NCI-H2227 (cell line): Measurements from ENCODE around the gene SLC9A6.
A peak's percentile ranks its signal among the peaks of the same experiment; 100 is the strongest.
"Not testable (repeated sequence)": the region's sequence is repeated elsewhere in the genome, so short reads cannot be mapped to it uniquely, and the experiment has no call there.

Source experiments
- DNase-seq: peaks from one replicate; lab custom pipeline; 2025; ENCODE audit not compliant: unreplicated experiment; lab: John Stamatoyannopoulos, UW

SLC9A6 gene

DNA sequence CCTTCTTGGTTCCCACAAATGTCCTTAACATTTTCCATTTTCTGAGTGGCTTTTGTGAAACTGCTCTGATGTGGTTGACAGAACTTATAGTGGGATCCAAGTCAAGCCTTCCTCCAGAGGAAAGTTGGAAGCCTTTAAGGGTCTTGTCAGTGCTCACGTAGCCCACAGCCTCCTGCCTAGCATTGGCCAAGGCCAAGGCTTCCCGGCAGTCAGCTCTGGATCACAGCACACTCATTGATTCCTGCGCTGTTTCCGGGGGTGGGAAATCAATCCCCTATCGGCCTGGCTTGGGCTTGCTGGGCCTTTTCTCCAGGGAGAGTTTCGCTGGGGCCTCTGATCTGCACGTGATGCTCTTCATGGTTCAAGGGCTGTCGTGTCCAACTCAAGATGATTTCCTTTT, 76.1 kb downstream of the SLC9A6 start:
- no peak for DNase-seq

GRCh38 chrX:136061696-136062095, 76.5 kb downstream of the SLC9A6 start:
- DNase-seq: no peak

GRCh38 chrX:136063340-136064079, 78.3 kb downstream of the SLC9A6 start:
- no peak for DNase-seq

- no peak for DNase-seq
These were observed 79.4 kb downstream of the SLC9A6 start for GRCh38 chrX:136064661-136065043.

GRCh38 chrX:136065044-136065671, 79.9 kb downstream of the SLC9A6 start:
- DNase-seq: peak; percentile 20

GRCh38 chrX:136067097-136067496, 81.9 kb downstream of the SLC9A6 start:
- DNase-seq: no peak

DNA sequence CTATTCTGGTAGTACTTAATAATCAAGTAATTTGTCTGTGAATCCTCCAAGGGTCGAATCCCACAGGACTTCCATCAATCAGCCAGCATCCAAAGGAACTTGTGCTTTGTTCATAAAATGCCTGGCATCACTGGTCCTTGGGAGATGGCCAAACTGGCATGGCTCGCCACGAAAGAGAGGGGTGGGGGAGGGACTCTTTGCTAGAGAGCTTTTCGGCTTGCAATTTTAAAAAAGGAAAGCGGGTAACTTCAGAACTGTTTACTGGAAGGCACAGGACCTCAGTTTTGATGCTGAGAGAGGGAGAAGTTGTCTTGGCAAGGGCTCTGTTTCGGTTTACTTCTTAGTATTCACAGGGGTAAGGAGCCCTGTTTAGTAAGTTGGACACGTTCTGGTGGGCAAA, 82.7 kb downstream of the SLC9A6 start:
- no peak for DNase-seq

GRCh38 chrX:136076942-136077341, 91.7 kb downstream of the SLC9A6 start:
- DNase-seq: no peak

- no peak for DNase-seq
These were observed 95.5 kb downstream of the SLC9A6 start for GRCh38 chrX:136080766-136081165.

- DNase-seq: no peak
These were observed 101.3 kb downstream of the SLC9A6 start for GRCh38 chrX:136086521-136086920.

DNA sequence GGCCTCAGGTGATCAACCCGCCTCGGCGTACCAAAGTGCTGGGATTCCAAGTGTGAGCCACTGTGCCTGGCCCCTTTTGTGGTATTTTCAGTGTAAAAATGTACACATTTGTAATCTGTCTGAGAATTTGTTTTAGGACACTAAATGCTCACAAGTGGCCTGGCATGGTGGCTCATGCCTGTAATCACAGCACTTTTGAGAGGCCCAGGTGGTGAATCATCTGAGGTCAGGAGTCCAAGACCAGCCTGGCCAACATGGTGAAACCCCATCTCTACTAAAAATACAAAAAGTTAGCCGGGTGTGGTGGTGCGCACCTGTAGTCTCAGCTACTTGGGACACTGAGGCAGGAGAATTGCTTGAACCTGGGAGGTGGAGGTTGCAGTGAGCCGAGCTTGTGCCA, 106.7 kb downstream of the SLC9A6 start:
- not testable (repeated sequence) for DNase-seq

DNA sequence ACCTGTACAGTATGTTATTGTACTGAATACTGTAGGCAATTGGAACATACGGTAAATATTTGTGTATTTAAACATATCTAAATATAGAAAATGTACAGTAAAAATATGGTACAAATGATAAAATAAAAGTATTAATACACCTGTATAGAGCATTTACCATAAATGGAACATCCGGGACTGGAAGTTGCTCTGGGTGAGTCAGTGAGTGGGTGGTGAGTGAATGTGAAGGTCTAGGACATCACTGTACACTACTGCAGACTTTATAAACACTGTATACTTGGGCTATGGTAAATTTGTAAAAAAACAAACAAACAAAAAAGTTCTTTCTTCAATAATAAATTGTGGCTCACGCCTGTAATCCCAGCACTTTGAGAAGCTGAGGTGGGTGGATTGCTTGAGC, 109.7 kb downstream of the SLC9A6 start:
- no peak for DNase-seq
